Stimulated activated CD4-positive, alpha-beta T cell treated with anti-CD3 and anti-CD28 coated beads, Interleukin-1b, Interleukin-23, amount 100 ng/mL, for 1 hour (primary cell): ENCODE data around the gene SFT2D2.
"Not testable (repeated sequence)": the region's sequence is repeated elsewhere in the genome, so short reads cannot be mapped to it uniquely, and the experiment has no call there.

Source experiments
- DNase-seq, 2 donors: peaks; one replicate each; pipeline ENCODE4 v3.0.0-alpha.2; 2020; ENCODE audit warnings: low read depth in 2 of 2

The SFT2D2 gene

GRCh38 chr1:168225476-168226190, at the start of gene SFT2D2:
TSS of gene SFT2D2 (plus strand) at chr1:168226004. CDS start at chr1:168226080, 76 bp downstream.
- DNase-seq, result peak; percentile 34 to 63

GRCh38 chr1:168178227-168178637, 47.6 kb upstream of the SFT2D2 start:
- DNase-seq, result no peak

- DNase-seq, result peak; percentile 83 to 89
Measured at GRCh38 chr1:168178638-168179437, 47.0 kb upstream of the SFT2D2 start, which contains the start of gene TIPRL. TSS of gene TIPRL (plus strand) at chr1:168178962. CDS start at chr1:168179078, 116 bp downstream.

GRCh38 chr1:168179438-168180147, 46.2 kb upstream of the SFT2D2 start:
- DNase-seq, result no peak

- DNase-seq, result no peak
Measured at GRCh38 chr1:168180148-168180524, 45.7 kb upstream of the SFT2D2 start.

- DNase-seq, result not testable (repeated sequence)
Measured at GRCh38 chr1:168181063-168181720, 44.6 kb upstream of the SFT2D2 start.

GRCh38 chr1:168187177-168187576, 38.6 kb upstream of the SFT2D2 start:
- no peak for DNase-seq

- no peak for DNase-seq
Measured at GRCh38 chr1:168190403-168190802, 35.4 kb upstream of the SFT2D2 start.

- DNase-seq, result no peak
Measured at GRCh38 chr1:168195199-168196135, 30.3 kb upstream of the SFT2D2 start.

- no peak for DNase-seq
Measured at GRCh38 chr1:168199056-168199455, 26.7 kb upstream of the SFT2D2 start.

GRCh38 chr1:168202941-168203654, 22.7 kb upstream of the SFT2D2 start:
- no peak for DNase-seq

- no peak for DNase-seq
Measured at GRCh38 chr1:168206111-168206510, 19.7 kb upstream of the SFT2D2 start.

GRCh38 chr1:168207673-168208072, 18.1 kb upstream of the SFT2D2 start:
- DNase-seq, result not testable (repeated sequence)

- no peak for DNase-seq
Measured at GRCh38 chr1:168210312-168210711, 15.5 kb upstream of the SFT2D2 start.

GRCh38 chr1:168213349-168213748, 12.5 kb upstream of the SFT2D2 start:
- no peak for DNase-seq

GRCh38 chr1:168216171-168216570, 9.6 kb upstream of the SFT2D2 start:
- DNase-seq, result no peak

GRCh38 chr1:168217664-168218063, 8.1 kb upstream of the SFT2D2 start:
- DNase-seq, result no peak

- DNase-seq, result no peak
Measured at GRCh38 chr1:168218658-168219057, 7.1 kb upstream of the SFT2D2 start.

- DNase-seq, result no peak
Measured at GRCh38 chr1:168220470-168220871, 5.3 kb upstream of the SFT2D2 start.

- no peak for DNase-seq
Measured at GRCh38 chr1:168221275-168221674, 4.5 kb upstream of the SFT2D2 start.
